HUES6 (cell line): Measurements from ENCODE around the gene ANTKMT.

Experiments
- H3K27ac ChIP-seq: 2 replicates; pipeline ENCODE4 v1.7.0; 2013; ENCODE audit warnings: low read depth, mild to moderate bottlenecking, low read length, inconsistent platforms
- H3K27me3 ChIP-seq: 2 replicates; pipeline ENCODE4 v1.6.1; 2013; ENCODE audit warnings: low read length; ENCODE audit not compliant: control insufficient read depth, insufficient read depth
- H3K36me3 ChIP-seq: 2 replicates; pipeline ENCODE4 v1.6.1; 2013; ENCODE audit warnings: low read length; ENCODE audit not compliant: control insufficient read depth, insufficient read depth
- H3K4me1 ChIP-seq: 2 replicates; pipeline ENCODE4 v1.6.1; 2013; ENCODE audit warnings: low read length; ENCODE audit not compliant: control insufficient read depth, insufficient read depth
- H3K4me3 ChIP-seq: 2 replicates; pipeline ENCODE4 v1.5.1; 2013; ENCODE audit warnings: low read depth, low read length
- H3K9ac ChIP-seq: one replicate; pipeline ENCODE4 v1.6.1; 2013; ENCODE audit warnings: mild to moderate bottlenecking, low read length
- H3K9me3 ChIP-seq: 2 replicates; pipeline ENCODE4 v1.6.1; 2013; ENCODE audit warnings: low read depth, low read length; ENCODE audit not compliant: control insufficient read depth, insufficient read depth

The ANTKMT gene

GRCh38 chr16:718922-719321, 2.0 kb upstream of the ANTKMT start:
- Histone ChIP-seq H3K9me3 (no peaks in the 10 kb centered on the region), H3K9ac (no peak overlapping the region), H3K36me3 (peaks cover 6% of the 10 kb centered on the region), H3K27me3 (peaks cover 20% of the 10 kb centered on the region), H3K4me1 (peaks cover 30% of the 10 kb centered on the region), H3K27ac (no peak overlapping the region), H3K4me3 (no peak overlapping the region)

GRCh38 chr16:719815-720446, 1.0 kb upstream of the ANTKMT start:
- peaks cover 6% of the 10 kb centered on the region for H3K36me3 ChIP-seq
- peak overlapping the region; percentile 92 for H3K4me3 ChIP-seq
- H3K27ac ChIP-seq = no peak overlapping the region
- H3K9ac ChIP-seq = peak overlapping the region; percentile 87
- no peaks in the 10 kb centered on the region for H3K9me3 ChIP-seq
- H3K4me1 ChIP-seq = peaks cover 24% of the 10 kb centered on the region
- peaks cover 20% of the 10 kb centered on the region for H3K27me3 ChIP-seq

- H3K27me3 ChIP-seq = peaks cover 18% of the 10 kb centered on the region
- peaks cover 24% of the 10 kb centered on the region for H3K4me1 ChIP-seq
- peak overlapping the region; percentile 89; the same call in 1 of the 2 replicates for H3K27ac ChIP-seq
- H3K9me3 ChIP-seq = no peaks in the 10 kb centered on the region
- peak overlapping the region; percentile 92 for H3K4me3 ChIP-seq
- H3K36me3 ChIP-seq = peaks cover 6% of the 10 kb centered on the region
- H3K9ac ChIP-seq = peak overlapping the region; percentile 87
Measured at GRCh38 chr16:720447-720989, 428 bp upstream of the ANTKMT start.

GRCh38 chr16:721765-722540, 1.0 kb downstream of the ANTKMT start:
- Histone ChIP-seq H3K9me3 (no peaks in the 10 kb centered on the region), H3K27ac (no peak overlapping the region), H3K4me3 (peak overlapping the region; percentile 92), H3K27me3 (peaks cover 18% of the 10 kb centered on the region), H3K9ac (no peak overlapping the region), H3K36me3 (peaks cover 6% of the 10 kb centered on the region), H3K4me1 (peaks cover 11% of the 10 kb centered on the region)

GRCh38 chr16:722835-723633, 2.1 kb downstream of the ANTKMT start:
- Histone ChIP-seq H3K27me3 (peaks cover 22% of the 10 kb centered on the region), H3K9me3 (no peaks in the 10 kb centered on the region), H3K9ac (no peak overlapping the region), H3K4me3 (no peak overlapping the region), H3K4me1 (peaks cover 11% of the 10 kb centered on the region), H3K36me3 (peaks cover 6% of the 10 kb centered on the region), H3K27ac (no peak overlapping the region)

GRCh38 chr16:723695-724094, 2.7 kb downstream of the ANTKMT start:
- H3K4me3 ChIP-seq = no peak overlapping the region
- no peak overlapping the region for H3K9ac ChIP-seq
- peaks cover 22% of the 10 kb centered on the region for H3K27me3 ChIP-seq
- H3K27ac ChIP-seq = no peak overlapping the region
- H3K4me1 ChIP-seq = peaks cover 14% of the 10 kb centered on the region
- peaks cover 6% of the 10 kb centered on the region for H3K36me3 ChIP-seq
- H3K9me3 ChIP-seq = no peaks in the 10 kb centered on the region

- no peaks in the 10 kb centered on the region for H3K9me3 ChIP-seq
- peaks cover 6% of the 10 kb centered on the region for H3K36me3 ChIP-seq
- H3K9ac ChIP-seq = no peak overlapping the region
- H3K27ac ChIP-seq = no peak overlapping the region
- H3K4me3 ChIP-seq = no peak overlapping the region
- peaks cover 12% of the 10 kb centered on the region for H3K4me1 ChIP-seq
- H3K27me3 ChIP-seq = peaks cover 19% of the 10 kb centered on the region
Measured at GRCh38 chr16:724188-725040, 3.5 kb downstream of the ANTKMT start.

GRCh38 chr16:725041-725376, 4.1 kb downstream of the ANTKMT start:
- no peak overlapping the region for H3K27ac ChIP-seq

GRCh38 chr16:725463-726187, 4.7 kb downstream of the ANTKMT start:
- Histone ChIP-seq H3K27ac (no peak overlapping the region), H3K27me3 (peaks cover 19% of the 10 kb centered on the region), H3K9me3 (no peaks in the 10 kb centered on the region), H3K4me3 (peak overlapping the region; percentile 58), H3K36me3 (peaks cover 12% of the 10 kb centered on the region), H3K4me1 (peaks cover 3% of the 10 kb centered on the region; the same call in 1 of the 2 replicates), H3K9ac (no peak overlapping the region)

More at GRCh38 chr16:725041-725376, 4.1 kb downstream of the ANTKMT start:
- no peak overlapping the region for H3K4me3 ChIP-seq
- H3K27me3 ChIP-seq = peaks cover 19% of the 10 kb centered on the region
- H3K36me3 ChIP-seq = peaks cover 6% of the 10 kb centered on the region
- no peak overlapping the region for H3K9ac ChIP-seq
- peaks cover 6% of the 10 kb centered on the region for H3K4me1 ChIP-seq
- H3K9me3 ChIP-seq = no peaks in the 10 kb centered on the region

- Histone ChIP-seq H3K27me3 (peaks cover 19% of the 10 kb centered on the region), H3K36me3 (peaks cover 16% of the 10 kb centered on the region), H3K9ac (peak overlapping the region; percentile 5), H3K4me3 (peak overlapping the region; percentile 58), H3K9me3 (no peaks in the 10 kb centered on the region), H3K4me1 (peaks cover 3% of the 10 kb centered on the region; the same call in 1 of the 2 replicates), H3K27ac (no peak overlapping the region)
Measured at GRCh38 chr16:726188-726437, 5.2 kb downstream of the ANTKMT start.
